SHP77 (cell line): ENCODE data around the gene KAT14.
"Not testable (repeated sequence)": the region's sequence is repeated elsewhere in the genome, so short reads cannot be mapped to it uniquely, and the experiment has no call there.

Experiments
- DNase-seq, 2 experiments: peaks; one replicate each; lab custom pipeline; 2025; lab: John Stamatoyannopoulos, UW

The KAT14 gene

GRCh38 chr20:18164356-18164755 is 26.7 kb downstream of the KAT14 start:
- no peak for DNase-seq

- no peak for DNase-seq
Observed at GRCh38 chr20:18165553-18165952, 27.9 kb downstream of the KAT14 start.

GRCh38 chr20:18166241-18166881 is 28.7 kb downstream of the KAT14 start:
- DNase-seq = no peak

GRCh38 chr20:18166950-18167349 is 29.3 kb downstream of the KAT14 start:
- no peak for DNase-seq

- DNase-seq = no peak
Observed at GRCh38 chr20:18172379-18172778, 34.7 kb downstream of the KAT14 start.

GRCh38 chr20:18174906-18175683 is 37.4 kb downstream of the KAT14 start:
- no peak for DNase-seq

- no peak for DNase-seq
Observed at GRCh38 chr20:18176318-18176785, 38.7 kb downstream of the KAT14 start.

- DNase-seq = not testable (repeated sequence)
Observed at GRCh38 chr20:18180366-18180765, 42.7 kb downstream of the KAT14 start.

GRCh38 chr20:18180815-18181214 is 43.2 kb downstream of the KAT14 start:
- no peak for DNase-seq

- DNase-seq = no peak
Observed at GRCh38 chr20:18187020-18187419, 49.4 kb downstream of the KAT14 start.

- no peak for DNase-seq
Observed at GRCh38 chr20:18188434-18188833, 50.8 kb downstream of the KAT14 start.

- DNase-seq = no peak
Observed at GRCh38 chr20:18190338-18191233, 52.9 kb downstream of the KAT14 start.

GRCh38 chr20:18191306-18191705 is 53.6 kb downstream of the KAT14 start:
- DNase-seq = no peak

- DNase-seq = not testable (repeated sequence)
Observed at GRCh38 chr20:18194461-18194860, 56.8 kb downstream of the KAT14 start.

GRCh38 chr20:18195931-18196330 is 58.3 kb downstream of the KAT14 start:
- DNase-seq = no peak

- no peak for DNase-seq
Observed at GRCh38 chr20:18197382-18198070, 59.9 kb downstream of the KAT14 start.

- DNase-seq = no peak
Observed at GRCh38 chr20:18202966-18203365, 65.3 kb downstream of the KAT14 start.

GRCh38 chr20:18203700-18204099 is 66.0 kb downstream of the KAT14 start:
- DNase-seq = not testable (repeated sequence)

GRCh38 chr20:18213002-18213401 is 75.3 kb downstream of the KAT14 start:
- DNase-seq = no peak

GRCh38 chr20:18215566-18215965 is 77.9 kb downstream of the KAT14 start:
- no peak for DNase-seq

- DNase-seq = no peak
Observed at GRCh38 chr20:18218280-18218679, 80.6 kb downstream of the KAT14 start.

- no peak for DNase-seq
Observed at GRCh38 chr20:18223409-18223808, 85.7 kb downstream of the KAT14 start.
